ENCODE measurements around the gene TCAIM. TPM values are rescaled to one million over a fixed set of nuclear protein-coding genes. Genes with fewer than 3 reads are reported as not detected.

Gene TCAIM
- total and polyA plus RNA-seq, 10 of the 15 experiments (the other 5 are each of a cell fraction or from before 2014, with no cell fraction given), result 14.5 to 22.9 (median 17.8) TPM

DNA sequence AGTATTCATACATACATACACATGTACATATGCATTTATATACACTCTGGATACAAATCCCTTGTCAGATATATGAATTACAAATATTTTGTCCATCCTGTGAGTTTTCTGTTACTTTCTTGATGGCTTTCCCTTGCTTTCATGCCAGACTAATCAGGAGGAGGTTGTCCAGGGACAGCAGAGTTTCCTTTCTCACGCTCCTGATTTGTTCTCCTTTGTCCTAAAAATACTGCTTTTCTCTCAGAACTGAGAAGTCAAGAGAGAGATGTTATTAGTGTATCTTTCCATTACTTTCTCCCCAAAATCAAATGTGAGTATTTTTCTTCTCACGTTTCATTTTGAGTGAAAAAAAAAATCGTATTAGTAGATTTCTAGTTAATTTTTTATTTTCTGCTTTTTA lies 12.1 kb upstream of the TCAIM start:
- BruUV-seq (replicated peaks), result no TSS peak
- FAIRE-seq (no peak), DNase-seq (ENCODE audit: low read depth, low spot score) (no peak), ATAC-seq (no peak)
- Histone ChIP-seq H3K4me2 (ENCODE audit: control insufficient read depth, insufficient read depth) (no peak overlapping the region), H3K27ac (ENCODE audit: control insufficient read depth, insufficient read depth) (no peak overlapping the region), H3K9me3 (replicated peaks; ENCODE audit: control insufficient read depth, insufficient read depth, low read length) (no peaks in the 10 kb centered on the region), H3K4me1 (ENCODE audit: control insufficient read depth, insufficient read depth, low read length) (no peaks in the 10 kb centered on the region), H4K20me1 (ENCODE audit: control insufficient read depth, insufficient read depth) (no peaks in the 10 kb centered on the region), H3K36me3 (ENCODE audit: control insufficient read depth in 2 of 2, insufficient read depth in 2 of 2, low read length in 1 of 2) (no peaks in the 10 kb centered on the region), H3K79me2 (ENCODE audit: control insufficient read depth, insufficient read depth, low read length) (no peaks in the 10 kb centered on the region), H3K27me3 (replicated peaks in 1 of 2; ENCODE audit: control insufficient read depth in 2 of 2, insufficient read depth in 2 of 2, low read length in 1 of 2) (no peaks in the 10 kb centered on the region; a peak in 1 of 4 replicates), H3K9ac (ENCODE audit: control insufficient read depth, insufficient read depth, low read length) (no peak overlapping the region), H2AFZ (ENCODE audit: control insufficient read depth, low read depth, low read length) (no peak overlapping the region), H3K4me3 (no peak overlapping the region)
- RAD21 ChIA-PET (ENCODE audit: unreplicated experiment), result no interaction called here
- in situ Hi-C loops (cut with MboI) (no loop called here), intact Hi-C loops (cut with micrococcal nuclease; ENCODE audit: unreplicated experiment) (no loop called here)
- 60% methylated on average over 3 of the region's 3 CpGs for WGBS (ENCODE audit: insufficient coverage, insufficient replicate concordance, low lambda C conversion rate, missing lambda C conversion rate)
- SMC1A ChIA-PET (ENCODE audit: uncharacterized antibody, unreplicated experiment), result interaction anchor here (1.0 kb wide), 2 partner anchors 9 to 114 kb away, joined by 3 read pairs; no protein-coding TSS in a partner anchor
- CTCF ChIA-PET, result interaction anchor here (0.6 kb wide), 1 partner anchor 8 kb away, joined by 3 read pairs; no protein-coding TSS in a partner anchor
- POLR2A ChIA-PET, result no interaction called here
- no peak for TF ChIP-seq SMAD1 (IDR thresholded peaks at IDR 0.05; ENCODE audit: low read depth, partially characterized antibody)
- TF ChIP-seq, protein P1, sequence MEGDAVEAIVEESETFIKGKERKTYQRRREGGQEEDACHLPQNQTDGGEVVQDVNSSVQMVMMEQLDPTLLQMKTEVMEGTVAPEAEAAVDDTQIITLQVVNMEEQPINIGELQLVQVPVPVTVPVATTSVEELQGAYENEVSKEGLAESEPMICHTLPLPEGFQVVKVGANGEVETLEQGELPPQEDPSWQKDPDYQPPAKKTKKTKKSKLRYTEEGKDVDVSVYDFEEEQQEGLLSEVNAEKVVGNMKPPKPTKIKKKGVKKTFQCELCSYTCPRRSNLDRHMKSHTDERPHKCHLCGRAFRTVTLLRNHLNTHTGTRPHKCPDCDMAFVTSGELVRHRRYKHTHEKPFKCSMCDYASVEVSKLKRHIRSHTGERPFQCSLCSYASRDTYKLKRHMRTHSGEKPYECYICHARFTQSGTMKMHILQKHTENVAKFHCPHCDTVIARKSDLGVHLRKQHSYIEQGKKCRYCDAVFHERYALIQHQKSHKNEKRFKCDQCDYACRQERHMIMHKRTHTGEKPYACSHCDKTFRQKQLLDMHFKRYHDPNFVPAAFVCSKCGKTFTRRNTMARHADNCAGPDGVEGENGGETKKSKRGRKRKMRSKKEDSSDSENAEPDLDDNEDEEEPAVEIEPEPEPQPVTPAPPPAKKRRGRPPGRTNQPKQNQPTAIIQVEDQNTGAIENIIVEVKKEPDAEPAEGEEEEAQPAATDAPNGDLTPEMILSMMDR (IDR thresholded peaks at IDR 0.05 in 2 of 3, conservative IDR thresholded peaks at IDR 0.05 in 1 of 3; ENCODE audit: control insufficient read depth in 2 of 3, extremely low read depth in 1 of 3, insufficient read depth in 1 of 3, low read depth in 3 of 3, low read length in 3 of 3), result no peak
- no peak for TF ChIP-seq HDAC2 (IDR thresholded peaks at IDR 0.05)
- TF ChIP-seq CBFB (IDR thresholded peaks at IDR 0.05; ENCODE audit: low read depth), result no peak
- no peak for TF ChIP-seq ZNF24 (IDR thresholded peaks at IDR 0.05)
- TF ChIP-seq, protein P2, sequence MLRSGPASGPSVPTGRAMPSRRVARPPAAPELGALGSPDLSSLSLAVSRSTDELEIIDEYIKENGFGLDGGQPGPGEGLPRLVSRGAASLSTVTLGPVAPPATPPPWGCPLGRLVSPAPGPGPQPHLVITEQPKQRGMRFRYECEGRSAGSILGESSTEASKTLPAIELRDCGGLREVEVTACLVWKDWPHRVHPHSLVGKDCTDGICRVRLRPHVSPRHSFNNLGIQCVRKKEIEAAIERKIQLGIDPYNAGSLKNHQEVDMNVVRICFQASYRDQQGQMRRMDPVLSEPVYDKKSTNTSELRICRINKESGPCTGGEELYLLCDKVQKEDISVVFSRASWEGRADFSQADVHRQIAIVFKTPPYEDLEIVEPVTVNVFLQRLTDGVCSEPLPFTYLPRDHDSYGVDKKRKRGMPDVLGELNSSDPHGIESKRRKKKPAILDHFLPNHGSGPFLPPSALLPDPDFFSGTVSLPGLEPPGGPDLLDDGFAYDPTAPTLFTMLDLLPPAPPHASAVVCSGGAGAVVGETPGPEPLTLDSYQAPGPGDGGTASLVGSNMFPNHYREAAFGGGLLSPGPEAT (IDR thresholded peaks at IDR 0.05; ENCODE audit: low read depth), result no peak
- no peak for TF ChIP-seq CREB1 (IDR thresholded peaks at IDR 0.05; ENCODE audit: low read depth)
- no peak for TF ChIP-seq NR2C1 (IDR thresholded peaks at IDR 0.05)
- no peak for TF ChIP-seq ZSCAN29 (IDR thresholded peaks at IDR 0.05)
- TF ChIP-seq HCFC1 (IDR thresholded peaks at IDR 0.05; ENCODE audit: low read length), result no peak
- TF ChIP-seq NFYB (IDR thresholded peaks at IDR 0.05; ENCODE audit: insufficient read depth, low read depth, low read length), result no peak
- TF ChIP-seq, protein P3, sequence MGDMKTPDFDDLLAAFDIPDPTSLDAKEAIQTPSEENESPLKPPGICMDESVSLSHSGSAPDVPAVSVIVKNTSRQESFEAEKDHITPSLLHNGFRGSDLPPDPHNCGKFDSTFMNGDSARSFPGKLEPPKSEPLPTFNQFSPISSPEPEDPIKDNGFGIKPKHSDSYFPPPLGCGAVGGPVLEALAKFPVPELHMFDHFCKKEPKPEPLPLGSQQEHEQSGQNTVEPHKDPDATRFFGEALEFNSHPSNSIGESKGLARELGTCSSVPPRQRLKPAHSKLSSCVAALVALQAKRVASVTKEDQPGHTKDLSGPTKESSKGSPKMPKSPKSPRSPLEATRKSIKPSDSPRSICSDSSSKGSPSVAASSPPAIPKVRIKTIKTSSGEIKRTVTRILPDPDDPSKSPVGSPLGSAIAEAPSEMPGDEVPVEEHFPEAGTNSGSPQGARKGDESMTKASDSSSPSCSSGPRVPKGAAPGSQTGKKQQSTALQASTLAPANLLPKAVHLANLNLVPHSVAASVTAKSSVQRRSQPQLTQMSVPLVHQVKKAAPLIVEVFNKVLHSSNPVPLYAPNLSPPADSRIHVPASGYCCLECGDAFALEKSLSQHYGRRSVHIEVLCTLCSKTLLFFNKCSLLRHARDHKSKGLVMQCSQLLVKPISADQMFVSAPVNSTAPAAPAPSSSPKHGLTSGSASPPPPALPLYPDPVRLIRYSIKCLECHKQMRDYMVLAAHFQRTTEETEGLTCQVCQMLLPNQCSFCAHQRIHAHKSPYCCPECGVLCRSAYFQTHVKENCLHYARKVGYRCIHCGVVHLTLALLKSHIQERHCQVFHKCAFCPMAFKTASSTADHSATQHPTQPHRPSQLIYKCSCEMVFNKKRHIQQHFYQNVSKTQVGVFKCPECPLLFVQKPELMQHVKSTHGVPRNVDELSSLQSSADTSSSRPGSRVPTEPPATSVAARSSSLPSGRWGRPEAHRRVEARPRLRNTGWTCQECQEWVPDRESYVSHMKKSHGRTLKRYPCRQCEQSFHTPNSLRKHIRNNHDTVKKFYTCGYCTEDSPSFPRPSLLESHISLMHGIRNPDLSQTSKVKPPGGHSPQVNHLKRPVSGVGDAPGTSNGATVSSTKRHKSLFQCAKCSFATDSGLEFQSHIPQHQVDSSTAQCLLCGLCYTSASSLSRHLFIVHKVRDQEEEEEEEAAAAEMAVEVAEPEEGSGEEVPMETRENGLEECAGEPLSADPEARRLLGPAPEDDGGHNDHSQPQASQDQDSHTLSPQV (IDR thresholded peaks at IDR 0.05), result no peak
- no peak for TF ChIP-seq MEF2A (IDR thresholded peaks at IDR 0.05; ENCODE audit: insufficient read depth, low read depth, low read length)

Measured in GM12878 (cell line).